ENCODE data around the gene SPRYD7.

GRCh38 chr13:49954674-49955455 is 18.7 kb upstream of the SPRYD7 start:
- TF ChIP-seq CTCF (IDR thresholded peaks at IDR 0.05) = peak in 2 of 5 experiments; percentile 32 to 50
- peak in 2 of 3 donors; percentile 9 to 52 for TF ChIP-seq POLR2AphosphoS5 (IDR thresholded peaks at IDR 0.05)
